HEK293 (cell line): Measurements from ENCODE around the gene NGLY1.

Source experiments
- CTCF ChIA-PET: fragments of 350-600 bp; formaldehyde crosslinking; extraction: SDS; loops from one replicate; lab custom pipeline; 2021; ENCODE audit warnings: antibody characterized with exemption; lab: Yijun Ruan, JAX
- POLR2A ChIA-PET: fragments of 300-600 bp; formaldehyde crosslinking; extraction: SDS; loops from one replicate; lab custom pipeline; 2020; ENCODE audit warnings: antibody characterized with exemption, inconsistent platforms; lab: Yijun Ruan, JAX
- H3K27ac ChIP-seq: fragments of 200-500 bp; sonication (Bioruptor generic); 2 replicates; pipeline ENCODE4 v1.5.1; 2014; ENCODE audit warnings: low read depth, low read length, control low read depth, inconsistent platforms; ENCODE audit errors: extremely low read depth
- H3K36me3 ChIP-seq, 2 experiments: fragments of 200-500 bp in 1 of 2; sonication (Bioruptor generic) in 1 of 2; 1 replicate in 1 of 2; 2 replicates in 1 of 2; pipeline ENCODE4 v1.5.1; 2014 to 2017; ENCODE audit warnings: inconsistent platforms in 2 of 2, low read length in 2 of 2; ENCODE audit not compliant: control insufficient read depth in 2 of 2, insufficient read depth in 1 of 2
- H3K4me1 ChIP-seq: fragments of 200-500 bp; sonication (Bioruptor generic); 2 replicates; pipeline ENCODE4 v1.5.1; 2014; ENCODE audit warnings: mild to moderate bottlenecking, low read length, inconsistent platforms; ENCODE audit not compliant: control insufficient read depth, insufficient read depth
- H3K4me3 ChIP-seq: 2 replicates; pipeline ENCODE4 v1.5.1; 2011; ENCODE audit warnings: low read depth, mild to moderate bottlenecking, control low read depth, low read length, moderate library complexity
- H3K9me3 ChIP-seq: fragments of 200-500 bp; sonication (Bioruptor generic); 2 replicates; pipeline ENCODE4 v1.5.1; 2014; ENCODE audit warnings: low read depth, low read length, inconsistent platforms; ENCODE audit not compliant: control insufficient read depth, insufficient read depth
- BCL11A ChIP-seq: fragments of 450-650 bp; formaldehyde crosslinking; IDR thresholded peaks from 2 replicates; pipeline ENCODE4 v1.5.1; 2016; ENCODE audit warnings: low read depth, missing biosample characterization, missing genetic modification characterization
- GFI1B ChIP-seq: fragments of 450-650 bp; formaldehyde crosslinking; IDR thresholded peaks from 2 replicates; pipeline ENCODE4 v1.5.1; 2016; ENCODE audit warnings: missing biosample characterization, missing genetic modification characterization
- GLI2 ChIP-seq: fragments of 450-650 bp; formaldehyde crosslinking; IDR thresholded peaks from 2 replicates; pipeline ENCODE4; 2017; ENCODE audit warnings: missing biosample characterization, missing genetic modification characterization, low read depth, borderline replicate concordance
- SALL2 ChIP-seq: fragments of 450-650 bp; formaldehyde crosslinking; IDR thresholded peaks from 2 replicates; pipeline ENCODE4 v1.5.0; 2017; ENCODE audit warnings: missing biosample characterization, mild to moderate bottlenecking, missing genetic modification characterization, borderline replicate concordance
- SP2 ChIP-seq: fragments of 450-650 bp; formaldehyde crosslinking; IDR thresholded peaks from 2 replicates; pipeline ENCODE4 v1.5.1; 2016; ENCODE audit warnings: missing biosample characterization, missing genetic modification characterization
- YY2 ChIP-seq: fragments of 450-650 bp; formaldehyde crosslinking; IDR thresholded peaks from 2 replicates; pipeline ENCODE4 v1.5.1; 2016; ENCODE audit warnings: missing biosample characterization, missing genetic modification characterization
- ZNF155 ChIP-seq: fragments of 450-650 bp; formaldehyde crosslinking; IDR thresholded peaks from 2 replicates; pipeline ENCODE4 v1.5.1; 2016; ENCODE audit warnings: missing biosample characterization, missing genetic modification characterization
- ZNF2 ChIP-seq: fragments of 450-650 bp; formaldehyde crosslinking; IDR thresholded peaks from 2 replicates; pipeline ENCODE4 v1.5.1; 2016; ENCODE audit warnings: missing biosample characterization, missing genetic modification characterization
- ZNF394 ChIP-seq: fragments of 450-650 bp; formaldehyde crosslinking; IDR thresholded peaks from 2 replicates; pipeline ENCODE4 v1.5.1; 2016; ENCODE audit warnings: missing biosample characterization, missing genetic modification characterization, mild to moderate bottlenecking, moderate library complexity, borderline replicate concordance
- ZNF510 ChIP-seq: fragments of 450-650 bp; formaldehyde crosslinking; IDR thresholded peaks from 2 replicates; pipeline ENCODE4 v1.5.1; 2018; ENCODE audit warnings: mild to moderate bottlenecking, missing genetic modification characterization, missing biosample characterization; ENCODE audit not compliant: insufficient replicate concordance
- ZNF549 ChIP-seq: fragments of 450-650 bp; IDR thresholded peaks from 2 replicates; pipeline ENCODE4 v1.5.1; 2018; ENCODE audit warnings: missing biosample characterization, missing genetic modification characterization, mild to moderate bottlenecking, inconsistent platforms, moderate library complexity
- ZNF561 ChIP-seq: fragments of 450-650 bp; IDR thresholded peaks from 2 replicates; pipeline ENCODE4 v1.5.1; 2018; ENCODE audit warnings: missing biosample characterization, missing genetic modification characterization, borderline replicate concordance
- ZNF623 ChIP-seq: fragments of 450-650 bp; formaldehyde crosslinking; IDR thresholded peaks from 2 replicates; pipeline ENCODE4 v1.5.1; 2016; ENCODE audit warnings: missing biosample characterization, missing genetic modification characterization
- TF ChIP-seq, protein P1 (sequence below): fragments of 450-650 bp; formaldehyde crosslinking; IDR thresholded peaks from 2 replicates; pipeline ENCODE4 v1.5.1; 2016; ENCODE audit warnings: missing biosample characterization, missing genetic modification characterization, borderline replicate concordance
- TF ChIP-seq, protein P2 (sequence below): fragments of 450-650 bp; formaldehyde crosslinking; IDR thresholded peaks from 2 replicates; pipeline ENCODE4 v1.5.1; 2016; ENCODE audit warnings: missing biosample characterization, missing genetic modification characterization
- TF ChIP-seq, protein P3 (sequence below): fragments of 450-650 bp; formaldehyde crosslinking; IDR thresholded peaks from 2 replicates; pipeline ENCODE4 v1.5.1; 2016; ENCODE audit warnings: missing biosample characterization, missing genetic modification characterization, borderline replicate concordance
- TF ChIP-seq, protein P4 (sequence below): fragments of 450-650 bp; formaldehyde crosslinking; IDR thresholded peaks from 2 replicates; pipeline ENCODE4 v1.5.1; 2016; ENCODE audit warnings: missing biosample characterization, missing genetic modification characterization

Gene NGLY1

DNA sequence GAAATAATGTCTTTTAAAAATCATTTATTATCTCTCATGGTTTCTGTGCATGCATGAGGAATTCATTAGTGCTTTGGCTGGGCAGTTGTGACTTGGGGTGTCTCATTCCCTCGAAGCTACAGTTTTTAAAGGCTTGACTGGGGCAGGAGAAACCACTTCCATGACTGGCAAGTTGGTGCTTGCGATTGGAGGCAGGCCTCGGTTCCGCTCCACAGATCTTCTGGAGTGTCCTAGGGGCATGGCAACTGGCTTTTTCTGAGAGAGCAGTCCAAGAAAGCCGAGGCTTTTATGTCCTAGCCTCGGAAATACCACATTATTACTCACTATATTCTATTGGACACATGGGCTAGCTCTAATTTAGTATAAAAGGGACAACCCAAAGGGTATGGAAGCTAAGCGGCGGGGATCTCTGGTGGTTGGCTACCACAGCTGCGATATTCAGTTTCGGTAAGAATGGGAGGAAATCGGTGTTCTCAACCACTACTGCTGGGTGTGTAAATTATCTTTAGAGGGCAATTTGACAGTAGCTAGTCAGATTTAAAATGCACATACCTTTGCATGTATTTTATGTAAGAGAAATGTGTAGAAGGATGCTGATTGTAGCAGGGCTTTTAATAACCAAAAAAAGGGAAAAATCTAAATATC is 69.8 kb downstream of the NGLY1 start:
- Histone ChIP-seq H3K4me3 (no peak overlapping the region), H3K9me3 (no peaks in the 10 kb centered on the region), H3K36me3 (no peaks in the 10 kb centered on the region), H3K27ac (no peak overlapping the region), H3K4me1 (no peaks in the 10 kb centered on the region)
- POLR2A ChIA-PET = no interaction called here
- CTCF ChIA-PET = no interaction called here
- TF ChIP-seq GLI2 (tag by site-specific recombination) (no peak), ZNF394 (tag by site-specific recombination) (no peak), ZNF2 (tag by site-specific recombination) (no peak), GFI1B (no peak), ZNF623 (tag by site-specific recombination) (no peak), ZNF561 (tag by site-specific recombination) (no peak), BCL11A (tag by site-specific recombination) (no peak), YY2 (tag by site-specific recombination) (no peak), SALL2 (tag by site-specific recombination) (no peak), ZNF510 (tag by site-specific recombination) (no peak), ZNF155 (tag by site-specific recombination) (no peak), ZNF549 (tag by site-specific recombination) (no peak), SP2 (no peak)
- TF ChIP-seq, protein P1, sequence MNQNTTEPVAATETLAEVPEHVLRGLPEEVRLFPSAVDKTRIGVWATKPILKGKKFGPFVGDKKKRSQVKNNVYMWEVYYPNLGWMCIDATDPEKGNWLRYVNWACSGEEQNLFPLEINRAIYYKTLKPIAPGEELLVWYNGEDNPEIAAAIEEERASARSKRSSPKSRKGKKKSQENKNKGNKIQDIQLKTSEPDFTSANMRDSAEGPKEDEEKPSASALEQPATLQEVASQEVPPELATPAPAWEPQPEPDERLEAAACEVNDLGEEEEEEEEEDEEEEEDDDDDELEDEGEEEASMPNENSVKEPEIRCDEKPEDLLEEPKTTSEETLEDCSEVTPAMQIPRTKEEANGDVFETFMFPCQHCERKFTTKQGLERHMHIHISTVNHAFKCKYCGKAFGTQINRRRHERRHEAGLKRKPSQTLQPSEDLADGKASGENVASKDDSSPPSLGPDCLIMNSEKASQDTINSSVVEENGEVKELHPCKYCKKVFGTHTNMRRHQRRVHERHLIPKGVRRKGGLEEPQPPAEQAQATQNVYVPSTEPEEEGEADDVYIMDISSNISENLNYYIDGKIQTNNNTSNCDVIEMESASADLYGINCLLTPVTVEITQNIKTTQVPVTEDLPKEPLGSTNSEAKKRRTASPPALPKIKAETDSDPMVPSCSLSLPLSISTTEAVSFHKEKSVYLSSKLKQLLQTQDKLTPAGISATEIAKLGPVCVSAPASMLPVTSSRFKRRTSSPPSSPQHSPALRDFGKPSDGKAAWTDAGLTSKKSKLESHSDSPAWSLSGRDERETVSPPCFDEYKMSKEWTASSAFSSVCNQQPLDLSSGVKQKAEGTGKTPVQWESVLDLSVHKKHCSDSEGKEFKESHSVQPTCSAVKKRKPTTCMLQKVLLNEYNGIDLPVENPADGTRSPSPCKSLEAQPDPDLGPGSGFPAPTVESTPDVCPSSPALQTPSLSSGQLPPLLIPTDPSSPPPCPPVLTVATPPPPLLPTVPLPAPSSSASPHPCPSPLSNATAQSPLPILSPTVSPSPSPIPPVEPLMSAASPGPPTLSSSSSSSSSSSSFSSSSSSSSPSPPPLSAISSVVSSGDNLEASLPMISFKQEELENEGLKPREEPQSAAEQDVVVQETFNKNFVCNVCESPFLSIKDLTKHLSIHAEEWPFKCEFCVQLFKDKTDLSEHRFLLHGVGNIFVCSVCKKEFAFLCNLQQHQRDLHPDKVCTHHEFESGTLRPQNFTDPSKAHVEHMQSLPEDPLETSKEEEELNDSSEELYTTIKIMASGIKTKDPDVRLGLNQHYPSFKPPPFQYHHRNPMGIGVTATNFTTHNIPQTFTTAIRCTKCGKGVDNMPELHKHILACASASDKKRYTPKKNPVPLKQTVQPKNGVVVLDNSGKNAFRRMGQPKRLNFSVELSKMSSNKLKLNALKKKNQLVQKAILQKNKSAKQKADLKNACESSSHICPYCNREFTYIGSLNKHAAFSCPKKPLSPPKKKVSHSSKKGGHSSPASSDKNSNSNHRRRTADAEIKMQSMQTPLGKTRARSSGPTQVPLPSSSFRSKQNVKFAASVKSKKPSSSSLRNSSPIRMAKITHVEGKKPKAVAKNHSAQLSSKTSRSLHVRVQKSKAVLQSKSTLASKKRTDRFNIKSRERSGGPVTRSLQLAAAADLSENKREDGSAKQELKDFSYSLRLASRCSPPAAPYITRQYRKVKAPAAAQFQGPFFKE = no peak
- TF ChIP-seq, protein P2, sequence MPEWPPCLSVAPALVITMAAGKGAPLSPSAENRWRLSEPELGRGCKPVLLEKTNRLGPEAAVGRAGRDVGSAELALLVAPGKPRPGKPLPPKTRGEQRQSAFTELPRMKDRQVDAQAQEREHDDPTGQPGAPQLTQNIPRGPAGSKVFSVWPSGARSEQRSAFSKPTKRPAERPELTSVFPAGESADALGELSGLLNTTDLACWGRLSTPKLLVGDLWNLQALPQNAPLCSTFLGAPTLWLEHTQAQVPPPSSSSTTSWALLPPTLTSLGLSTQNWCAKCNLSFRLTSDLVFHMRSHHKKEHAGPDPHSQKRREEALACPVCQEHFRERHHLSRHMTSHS (tag by site-specific recombination) = no peak
- TF ChIP-seq, protein P3, sequence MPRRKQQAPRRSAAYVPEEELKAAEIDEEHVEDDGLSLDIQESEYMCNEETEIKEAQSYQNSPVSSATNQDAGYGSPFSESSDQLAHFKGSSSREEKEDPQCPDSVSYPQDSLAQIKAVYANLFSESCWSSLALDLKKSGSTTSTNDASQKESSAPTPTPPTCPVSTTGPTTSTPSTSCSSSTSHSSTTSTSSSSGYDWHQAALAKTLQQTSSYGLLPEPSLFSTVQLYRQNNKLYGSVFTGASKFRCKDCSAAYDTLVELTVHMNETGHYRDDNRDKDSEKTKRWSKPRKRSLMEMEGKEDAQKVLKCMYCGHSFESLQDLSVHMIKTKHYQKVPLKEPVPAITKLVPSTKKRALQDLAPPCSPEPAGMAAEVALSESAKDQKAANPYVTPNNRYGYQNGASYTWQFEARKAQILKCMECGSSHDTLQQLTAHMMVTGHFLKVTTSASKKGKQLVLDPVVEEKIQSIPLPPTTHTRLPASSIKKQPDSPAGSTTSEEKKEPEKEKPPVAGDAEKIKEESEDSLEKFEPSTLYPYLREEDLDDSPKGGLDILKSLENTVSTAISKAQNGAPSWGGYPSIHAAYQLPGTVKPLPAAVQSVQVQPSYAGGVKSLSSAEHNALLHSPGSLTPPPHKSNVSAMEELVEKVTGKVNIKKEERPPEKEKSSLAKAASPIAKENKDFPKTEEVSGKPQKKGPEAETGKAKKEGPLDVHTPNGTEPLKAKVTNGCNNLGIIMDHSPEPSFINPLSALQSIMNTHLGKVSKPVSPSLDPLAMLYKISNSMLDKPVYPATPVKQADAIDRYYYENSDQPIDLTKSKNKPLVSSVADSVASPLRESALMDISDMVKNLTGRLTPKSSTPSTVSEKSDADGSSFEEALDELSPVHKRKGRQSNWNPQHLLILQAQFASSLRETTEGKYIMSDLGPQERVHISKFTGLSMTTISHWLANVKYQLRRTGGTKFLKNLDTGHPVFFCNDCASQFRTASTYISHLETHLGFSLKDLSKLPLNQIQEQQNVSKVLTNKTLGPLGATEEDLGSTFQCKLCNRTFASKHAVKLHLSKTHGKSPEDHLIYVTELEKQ (tag by site-specific recombination) = no peak
- TF ChIP-seq, protein P4, sequence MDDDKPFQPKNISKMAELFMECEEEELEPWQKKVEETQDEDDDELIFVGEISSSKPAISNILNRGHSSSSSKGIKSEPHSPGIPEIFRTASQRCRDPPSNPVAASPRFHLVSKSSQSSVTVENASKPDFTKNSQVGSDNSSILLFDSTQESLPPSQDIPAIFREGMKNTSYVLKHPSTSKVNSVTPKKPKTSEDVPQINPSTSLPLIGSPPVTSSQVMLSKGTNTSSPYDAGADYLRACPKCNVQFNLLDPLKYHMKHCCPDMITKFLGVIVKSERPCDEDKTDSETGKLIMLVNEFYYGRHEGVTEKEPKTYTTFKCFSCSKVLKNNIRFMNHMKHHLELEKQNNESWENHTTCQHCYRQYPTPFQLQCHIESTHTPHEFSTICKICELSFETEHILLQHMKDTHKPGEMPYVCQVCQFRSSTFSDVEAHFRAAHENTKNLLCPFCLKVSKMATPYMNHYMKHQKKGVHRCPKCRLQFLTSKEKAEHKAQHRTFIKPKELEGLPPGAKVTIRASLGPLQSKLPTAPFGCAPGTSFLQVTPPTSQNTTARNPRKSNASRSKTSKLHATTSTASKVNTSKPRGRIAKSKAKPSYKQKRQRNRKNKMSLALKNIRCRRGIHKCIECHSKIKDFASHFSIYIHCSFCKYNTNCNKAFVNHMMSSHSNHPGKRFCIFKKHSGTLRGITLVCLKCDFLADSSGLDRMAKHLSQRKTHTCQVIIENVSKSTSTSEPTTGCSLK (tag by site-specific recombination) = no peak
